Bone marrow (tissue), 2 donors: Measurements from ENCODE around the gene PTRH1.
A peak's percentile ranks its signal among the peaks of the same experiment; 100 is the strongest.
"Not testable (repeated sequence)": the region's sequence is repeated elsewhere in the genome, so short reads cannot be mapped to it uniquely, and the experiment has no call there.

ENCODE experiments used
- DNase-seq, 2 donors: peaks; one replicate each; lab custom pipeline; 2025; lab: John Stamatoyannopoulos, UW

Gene PTRH1, protein sequence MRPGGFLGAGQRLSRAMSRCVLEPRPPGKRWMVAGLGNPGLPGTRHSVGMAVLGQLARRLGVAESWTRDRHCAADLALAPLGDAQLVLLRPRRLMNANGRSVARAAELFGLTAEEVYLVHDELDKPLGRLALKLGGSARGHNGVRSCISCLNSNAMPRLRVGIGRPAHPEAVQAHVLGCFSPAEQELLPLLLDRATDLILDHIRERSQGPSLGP

DNA sequence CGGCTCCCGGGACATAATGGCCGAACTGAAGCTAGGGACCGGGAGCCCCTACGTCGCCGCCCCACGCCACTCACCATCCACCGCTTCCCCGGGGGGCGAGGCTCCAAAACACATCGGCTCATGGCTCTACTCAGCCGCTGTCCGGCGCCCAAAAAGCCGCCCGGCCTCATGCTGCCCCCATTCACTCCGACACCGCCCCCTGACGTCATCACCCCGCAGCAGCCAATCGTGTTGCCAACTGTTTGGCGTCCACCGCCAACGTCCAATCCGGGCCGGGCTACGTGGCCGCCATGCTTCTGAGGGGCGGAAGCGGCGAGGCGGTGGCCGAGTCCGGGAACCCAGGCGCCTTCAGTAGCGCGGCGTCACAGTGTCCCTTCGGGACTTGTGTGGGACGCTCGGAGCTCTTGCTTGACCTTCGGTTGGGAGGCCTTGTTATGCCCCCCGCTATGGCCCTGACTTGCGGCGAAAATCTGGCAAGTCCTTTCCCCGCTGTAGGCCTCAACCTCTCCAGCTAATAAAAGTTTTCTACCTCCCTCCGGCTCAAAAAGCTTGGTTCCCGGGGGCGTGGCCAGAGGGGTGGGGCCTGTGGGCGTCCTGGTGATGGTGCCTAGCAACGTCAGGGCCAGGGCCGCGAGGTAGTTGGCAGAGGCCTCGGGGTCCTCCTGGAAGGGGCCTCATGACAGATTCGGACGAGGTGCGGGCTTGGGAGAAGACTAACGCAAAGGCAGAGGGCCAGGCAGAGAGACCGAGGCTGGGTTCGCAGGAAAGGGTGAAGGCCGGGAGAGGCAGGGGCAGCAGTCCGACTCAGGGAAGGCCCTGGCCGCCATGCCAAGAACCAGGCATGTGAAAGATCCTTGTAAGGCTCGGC, at the start of gene PTRH1, which contains the start of gene TTC16:
TSS of gene PTRH1 (minus strand) at position 194 of the 868 bp plus-strand sequence. CDS start at position 170, 24 bp downstream.
TSS of gene TTC16 (plus strand) at position 610 of the 868 bp plus-strand sequence. CDS start at position 677, 67 bp downstream.
- peak; percentile 89 to 98 for DNase-seq

DNA sequence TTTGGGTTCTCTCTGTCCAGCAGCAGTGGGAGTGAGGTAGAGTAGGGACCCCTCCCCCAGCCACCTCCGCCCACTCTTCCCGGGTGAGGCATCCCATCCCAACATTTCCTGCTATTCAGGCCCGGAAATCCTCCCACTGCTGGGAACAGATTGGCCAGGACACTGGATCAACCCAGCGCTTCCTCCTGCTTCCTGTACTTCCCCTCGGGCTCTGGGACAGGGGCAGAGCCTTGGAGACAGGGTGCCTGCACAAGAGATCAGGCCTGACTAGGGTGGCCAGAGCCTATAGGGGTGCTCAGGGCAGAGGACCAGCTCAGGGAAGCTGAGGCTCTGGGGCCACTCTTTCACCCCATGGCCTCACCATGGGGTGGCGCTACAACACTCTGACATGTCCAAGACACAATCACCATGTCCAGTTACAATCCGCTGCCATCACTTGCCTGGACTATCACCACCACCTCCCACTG, 48.5 kb upstream of the PTRH1 start:
- no peak for DNase-seq

DNA sequence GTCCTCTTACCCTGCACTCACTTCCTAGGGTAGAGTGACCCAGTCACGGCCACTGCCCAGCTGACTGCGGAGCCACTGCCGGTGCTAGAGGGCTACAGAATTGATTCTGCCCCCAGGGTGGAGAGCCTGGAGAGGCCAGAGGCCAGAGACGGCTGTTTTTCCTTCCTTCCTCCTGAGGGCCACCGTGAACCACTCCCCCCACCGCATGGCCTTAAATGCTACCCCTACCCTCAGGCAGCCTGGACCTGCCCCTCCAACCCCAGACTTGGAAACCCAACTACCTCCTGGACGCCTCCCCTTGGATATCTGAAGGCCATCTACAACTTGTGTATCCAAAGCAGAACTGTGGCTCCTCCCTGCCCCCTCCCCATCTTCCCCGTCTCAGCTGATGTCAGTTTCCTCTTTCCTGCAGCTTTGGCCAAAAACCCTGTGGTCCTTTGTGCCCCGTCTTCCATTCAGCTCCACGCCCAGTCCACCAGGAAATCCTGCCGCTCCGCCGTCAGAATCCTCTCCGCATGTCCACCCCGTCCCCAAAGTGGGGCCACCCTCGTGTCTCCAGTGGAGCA, 46.7 kb upstream of the PTRH1 start:
- DNase-seq = peak in 1 of 2 donors; percentile 11

DNA sequence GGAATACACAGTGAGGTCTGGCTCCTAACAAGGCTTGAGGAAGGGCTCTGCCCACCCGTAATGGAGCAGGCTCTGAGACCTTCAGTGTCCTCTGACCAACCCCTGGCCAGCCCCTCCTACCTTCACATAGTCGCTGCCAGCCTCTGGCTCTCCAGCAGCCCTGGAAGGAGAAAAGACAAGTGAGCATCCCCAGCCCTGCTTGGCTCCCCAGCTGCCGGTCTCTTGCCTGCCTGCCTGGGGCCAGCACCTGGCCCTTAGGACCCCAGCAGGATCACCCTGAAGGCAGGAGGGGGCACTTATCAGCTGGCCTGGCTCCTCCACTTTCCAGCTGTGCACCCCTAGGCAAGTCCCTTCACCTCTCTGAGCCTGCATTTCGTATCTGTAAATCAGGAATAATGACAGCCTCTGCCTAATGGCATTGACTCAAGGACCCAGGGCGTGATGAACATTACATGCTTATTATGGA, 46.1 kb upstream of the PTRH1 start:
- no peak for DNase-seq

DNA sequence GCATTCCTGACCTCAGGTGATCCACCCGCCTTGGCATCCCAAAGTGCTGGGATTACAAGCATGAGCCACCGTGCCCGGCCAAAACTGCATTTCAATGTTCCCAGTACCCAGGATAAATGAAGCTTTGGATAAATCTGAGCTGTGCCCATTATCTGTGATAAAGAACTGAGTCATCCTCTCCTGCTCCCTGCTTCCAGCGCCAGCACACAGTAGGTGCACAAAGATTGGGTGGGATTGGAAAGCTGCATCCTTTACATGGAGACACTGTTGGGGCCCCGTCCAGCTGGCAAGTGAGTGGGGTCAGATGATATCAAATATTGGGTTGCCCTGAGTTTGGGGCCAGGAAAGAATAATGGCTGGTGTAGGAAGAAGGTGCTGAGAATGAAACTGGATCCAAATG, 45.6 kb upstream of the PTRH1 start:
- DNase-seq = no peak

DNA sequence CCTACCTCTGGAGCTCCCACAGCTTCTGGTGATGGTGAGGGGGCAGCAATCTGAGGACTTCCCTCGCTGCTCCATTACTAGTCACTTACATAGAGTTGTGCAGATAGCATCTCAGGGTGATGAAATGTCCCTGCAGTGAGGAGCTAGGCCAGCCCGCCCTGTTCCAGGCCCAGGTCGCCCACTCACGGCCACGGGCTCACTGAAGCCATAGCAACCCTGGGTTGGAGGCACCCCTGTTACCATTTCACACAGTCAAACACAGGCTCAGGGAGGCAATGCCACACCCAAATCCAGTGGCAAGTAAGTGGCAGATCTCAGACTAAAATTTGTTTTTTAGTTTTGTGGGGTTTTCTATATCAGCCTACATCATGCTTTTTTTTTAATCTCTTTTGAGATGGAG, 43.4 kb upstream of the PTRH1 start:
- no peak for DNase-seq

DNA sequence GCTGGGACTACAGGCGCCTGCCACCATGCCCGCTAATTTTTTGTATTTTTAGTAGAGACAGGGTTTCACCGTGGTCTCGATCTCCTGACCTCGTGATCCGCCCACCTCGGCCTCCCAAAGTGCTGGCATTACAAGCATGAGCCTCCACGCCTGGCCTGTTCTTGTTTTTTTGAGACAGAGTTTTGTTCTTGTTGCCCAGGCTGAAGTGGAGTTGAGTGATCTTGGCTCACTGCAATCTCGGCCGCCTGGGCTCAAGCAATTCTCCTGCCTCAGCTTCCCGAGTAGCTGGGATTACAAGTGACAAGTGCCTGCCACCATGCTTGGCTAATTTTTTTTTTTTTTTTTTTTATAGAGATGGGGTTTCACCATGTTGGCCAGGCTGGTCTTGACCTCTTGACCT, 41.3 kb upstream of the PTRH1 start:
- not testable (repeated sequence) for DNase-seq

DNA sequence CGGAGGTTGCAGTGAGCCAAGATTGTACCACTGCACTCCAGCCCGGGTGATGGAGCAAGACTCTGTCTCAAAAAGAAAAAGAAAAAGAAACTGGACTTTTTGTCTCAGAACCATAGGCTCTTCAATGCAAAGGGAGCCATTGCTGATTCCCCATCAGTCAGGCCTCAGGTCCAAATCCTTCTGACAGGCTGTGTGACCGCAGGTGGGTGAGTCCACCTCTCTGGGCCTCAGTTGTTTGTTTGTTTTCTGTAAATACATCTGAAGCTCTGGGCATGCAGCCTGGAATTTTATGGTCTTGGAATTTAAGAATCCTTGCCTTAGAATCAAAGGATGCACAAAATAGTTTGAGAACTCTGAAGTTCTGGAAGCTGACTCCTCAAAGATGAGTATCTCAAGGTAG, 40.8 kb upstream of the PTRH1 start:
- DNase-seq = no peak

DNA sequence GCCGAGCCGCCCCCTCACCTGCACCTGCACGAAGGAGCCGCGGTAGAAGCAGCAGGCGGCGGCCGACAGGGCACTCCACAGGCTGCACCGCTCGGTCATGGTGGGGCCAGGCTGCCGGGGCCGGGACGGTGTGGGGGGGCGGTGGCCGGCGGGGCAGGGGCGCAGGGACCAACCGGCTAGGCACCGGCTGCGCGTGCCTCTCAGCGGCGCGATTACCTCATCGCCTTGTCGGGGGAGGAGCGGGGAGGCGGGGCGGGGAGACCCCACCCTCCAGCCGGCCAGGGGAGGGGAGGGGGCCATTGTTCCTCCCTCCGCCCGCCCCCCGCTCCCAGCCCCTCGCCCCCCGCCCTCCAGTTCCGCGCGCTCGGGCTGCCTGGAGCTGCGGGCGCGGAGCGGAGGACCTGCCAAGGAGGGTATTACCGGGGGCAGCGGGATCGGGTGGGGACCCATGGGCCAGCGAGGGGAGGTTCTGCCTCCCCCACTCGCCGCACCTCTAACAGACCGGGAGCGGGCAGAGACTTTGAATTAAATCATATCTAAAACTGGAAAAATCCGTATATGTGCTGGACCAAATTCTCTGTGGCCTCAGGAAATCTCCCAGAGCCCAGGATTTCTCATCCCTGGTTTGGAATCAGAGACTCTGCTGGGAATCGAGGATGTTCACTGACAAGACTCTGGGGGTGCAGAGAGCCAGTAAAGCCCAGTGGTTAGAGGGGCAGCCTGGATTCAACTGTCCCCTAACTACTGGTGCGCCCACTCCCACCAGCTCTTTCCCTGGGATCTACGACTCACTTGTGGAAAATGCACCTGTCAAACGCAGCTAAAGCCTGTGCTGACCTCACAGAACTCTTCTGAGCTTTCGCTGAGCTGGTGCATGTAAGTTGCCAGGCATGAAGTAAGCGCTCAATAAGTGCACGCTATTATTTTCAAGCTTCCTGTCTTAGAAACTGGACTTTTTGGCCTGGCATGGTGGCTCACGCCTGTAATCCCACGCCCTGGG, 39.9 kb upstream of the PTRH1 start:
- no peak for DNase-seq

DNA sequence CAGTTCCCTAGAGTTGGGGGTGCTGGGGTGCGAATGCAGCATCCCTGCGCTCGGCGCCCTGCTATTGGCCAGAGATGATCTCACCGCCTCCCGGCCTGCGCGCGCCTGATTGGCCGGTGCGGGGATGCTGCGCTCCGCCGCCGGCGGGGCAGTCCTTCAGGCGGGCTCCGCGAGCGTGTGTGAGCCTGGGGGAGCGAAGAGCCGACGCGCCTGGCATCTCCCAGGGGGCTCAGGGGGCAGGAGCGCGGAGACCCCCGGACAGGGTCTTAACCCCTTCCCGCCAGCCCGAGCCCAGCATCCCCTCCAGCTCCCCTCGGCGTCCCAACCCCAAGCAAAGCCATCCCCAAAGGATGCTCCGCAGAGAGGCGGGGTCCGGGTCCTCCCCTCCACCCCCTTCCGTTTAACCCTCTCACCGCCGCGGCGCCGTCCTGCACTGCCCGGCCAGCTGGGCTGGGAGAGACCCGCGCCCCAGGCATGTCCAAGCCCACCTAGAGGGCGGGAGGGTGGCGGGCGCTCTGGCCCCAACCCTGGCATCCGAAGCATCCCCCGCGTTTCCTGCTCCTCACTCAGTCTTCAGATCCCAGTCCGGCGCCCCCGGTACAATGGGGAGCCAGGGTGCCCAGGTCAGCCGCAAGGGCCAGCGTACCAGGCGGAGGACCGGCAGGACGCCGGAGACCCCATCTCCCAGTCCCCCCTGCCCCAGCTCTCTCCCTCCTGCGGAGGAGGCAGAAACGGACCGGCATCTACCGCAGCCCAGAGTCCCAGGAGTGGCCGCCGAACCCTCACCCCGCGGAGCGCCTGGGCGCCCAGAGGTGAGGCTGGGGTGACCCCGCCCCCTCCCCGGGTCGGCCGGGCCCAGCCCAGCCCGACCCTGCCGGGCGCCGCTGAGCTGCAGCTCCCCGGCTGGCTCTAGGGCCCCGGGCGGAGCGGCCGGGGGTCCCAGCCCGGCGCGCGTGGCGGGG, 38.9 kb upstream of the PTRH1 start:
- DNase-seq = no peak

DNA sequence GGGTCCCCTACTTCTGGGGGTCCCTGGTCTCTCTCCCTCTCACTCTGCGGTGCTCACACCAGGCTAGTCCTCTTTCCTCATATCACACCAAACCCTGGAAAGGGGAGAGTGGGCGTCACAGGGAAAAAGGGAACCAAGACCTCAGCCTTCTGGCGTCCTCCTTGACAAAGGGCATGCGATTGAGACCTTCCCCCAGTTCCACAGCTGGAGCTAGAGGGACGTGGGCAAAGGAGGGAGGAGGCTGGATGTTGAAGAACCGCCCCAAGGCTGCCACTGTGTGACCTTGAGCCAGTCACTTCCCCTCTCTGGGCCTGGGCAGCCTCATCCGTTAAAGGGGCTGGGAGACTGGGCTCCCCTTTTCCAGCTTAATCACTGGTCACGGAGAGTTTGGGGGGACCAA, 38.2 kb upstream of the PTRH1 start:
- DNase-seq = no peak

DNA sequence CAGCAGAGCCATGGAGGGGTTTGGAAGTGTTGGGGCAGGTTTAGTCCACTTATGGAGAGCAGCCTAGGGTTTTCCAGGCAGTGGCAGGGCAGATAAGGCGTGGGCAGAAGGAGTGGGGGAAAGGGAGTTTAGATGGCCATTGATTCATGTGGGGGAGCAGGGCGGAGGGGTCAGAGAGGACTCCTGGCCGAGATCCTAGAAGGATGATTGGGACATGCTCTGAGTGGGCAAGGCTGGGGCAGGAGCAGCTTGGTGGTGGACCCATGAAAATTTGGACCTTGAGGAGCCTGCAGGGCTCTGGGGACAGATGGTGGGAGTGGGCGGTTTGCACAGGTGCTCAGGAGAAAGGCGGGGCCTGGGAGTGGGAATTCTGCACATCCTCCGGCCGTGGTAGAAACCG, 37.7 kb upstream of the PTRH1 start:
- DNase-seq = no peak

DNA sequence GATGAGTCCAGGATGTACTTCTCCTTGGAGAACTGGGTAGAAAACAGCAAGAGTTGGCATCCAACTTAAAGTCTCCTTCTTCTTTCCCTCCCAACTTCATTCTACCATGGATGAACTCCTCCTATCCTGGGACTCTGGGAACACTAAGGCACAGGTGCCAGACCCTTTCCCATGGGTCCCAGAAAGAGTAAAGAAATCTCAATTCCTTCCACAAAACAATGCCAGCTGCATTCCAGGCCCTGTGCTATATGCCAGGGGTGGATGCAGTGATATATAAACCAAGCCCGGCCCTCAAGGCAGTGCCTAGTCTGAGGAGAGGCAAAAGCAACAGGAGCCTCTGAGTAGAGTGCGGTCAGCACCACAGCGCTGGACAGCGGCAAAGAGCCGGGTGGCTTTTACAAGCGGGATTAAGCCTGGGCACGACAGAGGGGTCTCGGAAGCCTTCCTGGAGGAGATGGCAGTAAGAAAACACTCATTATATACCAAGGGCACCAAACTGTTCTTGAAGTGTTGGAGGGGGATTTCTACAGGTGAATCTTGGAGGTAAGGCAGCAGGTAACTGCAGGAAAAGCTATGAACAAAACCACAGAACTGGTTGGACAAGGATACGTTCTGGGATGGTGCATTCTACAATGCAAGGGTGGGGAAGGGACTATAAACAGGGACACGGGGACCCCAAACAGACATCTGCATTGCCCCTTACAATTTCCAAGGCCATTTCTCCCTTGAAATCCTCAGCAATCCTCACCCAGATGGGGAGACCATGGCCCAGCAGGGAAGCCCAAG, 36.0 kb upstream of the PTRH1 start:
- no peak for DNase-seq

DNA sequence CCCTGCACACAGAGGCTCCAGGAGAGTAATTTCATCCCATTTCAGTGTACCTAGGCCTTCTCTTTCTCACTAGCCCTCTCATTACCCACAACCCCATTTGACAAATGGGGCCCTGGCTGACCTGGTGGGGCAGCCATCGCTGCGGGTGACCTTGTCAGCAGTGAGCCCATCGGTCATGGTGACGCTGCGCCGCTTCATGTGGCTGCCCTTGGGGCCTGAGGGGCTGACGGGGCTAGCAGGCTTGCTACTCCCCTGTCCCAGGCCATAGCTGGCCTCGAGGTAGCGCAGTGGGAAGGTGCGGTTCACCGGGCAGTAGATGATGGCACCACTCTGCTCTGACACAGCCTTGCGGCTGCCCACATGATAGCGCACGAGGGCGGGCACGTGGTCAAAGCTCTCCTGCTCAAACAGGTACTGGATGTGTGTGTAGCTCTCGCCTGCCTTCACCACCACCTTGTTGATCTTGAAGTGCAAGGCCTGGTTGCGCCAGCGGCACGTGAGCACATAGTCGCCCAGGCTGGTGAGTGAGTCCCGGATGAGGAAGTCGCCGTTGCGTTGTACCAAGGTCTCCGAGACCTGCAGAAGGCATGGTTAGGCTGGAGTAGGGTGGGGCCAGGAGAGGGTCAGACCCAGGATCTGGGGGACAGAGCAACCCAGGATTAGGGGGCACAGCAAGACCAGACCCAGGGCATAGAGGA, 33.8 kb upstream of the PTRH1 start:
- DNase-seq = no peak

DNA sequence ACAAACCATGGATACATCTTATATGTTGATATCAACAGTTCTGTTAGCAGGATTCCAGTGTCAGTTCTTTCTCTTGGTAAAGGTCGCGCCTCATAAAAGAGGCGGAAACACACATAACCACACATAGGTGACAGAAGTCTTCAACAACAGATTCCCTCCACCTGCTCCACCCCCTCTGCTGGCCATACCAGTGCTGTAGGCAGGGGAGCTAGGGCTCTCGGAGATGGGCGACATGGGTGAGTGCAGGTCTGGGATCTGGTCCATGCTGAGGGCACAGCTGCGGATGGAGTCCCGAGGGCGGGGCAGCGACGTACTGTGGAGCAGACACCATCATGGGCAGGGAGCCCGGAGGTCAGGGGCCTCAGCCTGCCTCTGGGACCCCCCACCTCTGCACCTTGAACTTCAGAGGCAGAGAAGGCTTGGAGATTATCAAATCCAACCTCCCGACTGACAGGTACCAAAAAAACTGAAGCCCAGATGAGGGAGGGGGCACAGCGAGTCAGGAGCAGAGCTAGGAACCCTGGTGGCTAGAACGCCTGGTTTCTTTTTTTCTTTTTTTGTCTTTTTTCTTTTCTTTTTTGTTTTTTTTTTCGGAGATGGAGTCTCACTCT, 31.6 kb upstream of the PTRH1 start:
- DNase-seq = no peak

DNA sequence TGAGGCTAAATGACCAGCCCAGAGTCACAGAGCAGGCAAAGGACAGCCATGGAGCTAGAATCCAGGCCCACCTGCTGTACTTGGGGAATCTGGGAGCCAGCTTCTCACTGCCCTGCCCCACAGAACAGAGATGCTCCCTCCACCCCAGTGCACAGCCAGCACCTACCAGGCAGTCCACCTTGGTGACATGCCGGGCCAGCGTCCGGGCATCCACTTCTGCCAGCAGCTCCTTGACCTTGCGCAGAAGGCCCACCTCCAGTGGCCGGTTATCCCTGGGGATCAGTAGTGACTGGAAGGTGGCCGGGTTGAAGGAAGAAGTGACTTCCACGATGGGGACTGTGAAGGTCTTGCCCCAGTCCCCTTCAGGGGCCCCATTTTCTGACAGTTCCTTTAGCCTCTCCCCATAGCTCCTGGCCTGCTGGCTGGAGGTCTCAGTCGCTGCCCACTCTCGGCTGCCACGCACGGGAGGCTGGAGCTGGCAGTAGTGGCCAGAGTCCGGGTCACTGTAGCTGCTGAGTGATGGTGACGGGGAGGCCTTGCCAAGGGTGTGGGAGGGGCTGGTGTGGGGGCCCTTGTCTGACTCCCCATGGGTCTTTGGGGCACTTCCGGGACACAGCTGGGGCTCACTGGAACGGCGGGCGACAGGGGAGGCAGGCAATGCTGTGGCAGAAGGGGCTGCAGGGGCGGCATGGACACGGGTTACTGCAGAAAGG, 29.1 kb upstream of the PTRH1 start:
- no peak for DNase-seq

DNA sequence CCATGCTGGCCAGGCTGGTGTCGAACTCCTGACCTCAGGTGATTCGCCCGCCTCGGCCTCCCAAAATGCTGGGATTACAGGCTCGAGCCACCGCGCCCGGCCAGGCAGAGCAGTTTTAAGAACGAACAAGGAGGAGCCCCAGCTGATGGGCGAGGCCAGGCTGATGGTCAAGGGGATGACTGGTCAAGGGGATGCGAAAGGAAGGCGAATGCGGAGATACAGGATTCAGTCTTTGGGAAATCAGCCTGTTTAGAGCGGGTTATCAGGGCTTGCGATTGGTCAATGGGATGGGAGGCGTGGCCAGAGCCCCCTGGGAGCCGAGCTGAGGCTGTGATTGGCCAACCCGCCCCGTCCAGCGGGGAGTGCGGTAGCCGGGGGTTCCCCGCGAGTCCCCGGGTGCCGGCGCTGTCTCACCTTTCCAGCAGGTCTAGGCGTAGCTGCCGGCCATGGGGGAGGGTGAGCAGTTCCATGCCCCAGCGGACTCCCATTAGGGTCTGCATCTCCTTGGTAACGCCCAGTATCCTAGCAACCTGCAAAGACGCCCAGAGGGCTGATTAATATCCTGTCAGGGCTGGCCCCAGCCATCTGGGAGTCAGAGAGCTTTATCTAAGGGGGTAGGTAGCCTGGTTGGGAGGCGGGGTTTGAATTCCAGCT, 27.1 kb upstream of the PTRH1 start:
- no peak for DNase-seq
